ENCODE results near the gene SLC4A8.

The SLC4A8 gene

GRCh38 chr12:51458635-51459034, 34.0 kb downstream of the SLC4A8 start:
- DNase-seq (ENCODE audit: extremely low read depth, low read depth): no peak
- no peak for TF ChIP-seq CTCF (IDR thresholded peaks at IDR 0.05; ENCODE audit: low read depth, low read length)

GRCh38 chr12:51460519-51460918, 35.9 kb downstream of the SLC4A8 start:
- TF ChIP-seq CTCF (IDR thresholded peaks at IDR 0.05; ENCODE audit: low read depth, low read length): no peak
- DNase-seq (ENCODE audit: extremely low read depth, low read depth): no peak

GRCh38 chr12:51465491-51465890, 40.9 kb downstream of the SLC4A8 start:
- DNase-seq (ENCODE audit: extremely low read depth, low read depth): no peak
- no peak for TF ChIP-seq CTCF (IDR thresholded peaks at IDR 0.05; ENCODE audit: low read depth, low read length)

GRCh38 chr12:51470116-51470515, 45.5 kb downstream of the SLC4A8 start:
- DNase-seq (ENCODE audit: extremely low read depth, low read depth): no peak
- no peak for TF ChIP-seq CTCF (IDR thresholded peaks at IDR 0.05; ENCODE audit: low read depth, low read length)

GRCh38 chr12:51471111-51471864, 46.7 kb downstream of the SLC4A8 start:
- no peak for TF ChIP-seq CTCF (IDR thresholded peaks at IDR 0.05; ENCODE audit: low read depth, low read length)
- DNase-seq (ENCODE audit: extremely low read depth, low read depth): no peak

GRCh38 chr12:51472984-51473383, 48.4 kb downstream of the SLC4A8 start:
- no peak for DNase-seq (ENCODE audit: extremely low read depth, low read depth)
- no peak for TF ChIP-seq CTCF (IDR thresholded peaks at IDR 0.05; ENCODE audit: low read depth, low read length)

GRCh38 chr12:51473947-51474346, 49.3 kb downstream of the SLC4A8 start:
- no peak for TF ChIP-seq CTCF (IDR thresholded peaks at IDR 0.05; ENCODE audit: low read depth, low read length)
- no peak for DNase-seq (ENCODE audit: extremely low read depth, low read depth)
